K562 (cell line): ENCODE measurements around the gene DCPS. TPM values are rescaled to one million over a fixed set of nuclear protein-coding genes. Genes with fewer than 3 reads are reported as not detected.
A peak's percentile ranks its signal among the peaks of the same experiment; 100 is the strongest.

ENCODE experiments used
- ATAC-seq: fragments of 200-7000 bp; cut with Tn5 transposase; 3 replicates; pipeline ENCODE4 v1.9.1; 2020; ENCODE audit warnings: moderate library complexity
- BruUV-seq: library from RNA; stranded (reverse); fragments of 400-500 nt; replicated peaks from 2 replicates; lab custom pipeline; 2021; lab: Mats Ljungman, UMichigan
- CTCF ChIA-PET: fragments of 300-600 bp; formaldehyde crosslinking; extraction: SDS; loops from one replicate; lab custom pipeline; 2021; ENCODE audit warnings: low intra/inter-chr PET ratio; lab: Yijun Ruan, JAX
- POLR2A ChIA-PET: fragments of 300-600, 350-650 bp; sonication (Branson Sonifier 250); formaldehyde crosslinking; extraction: SDS; loops from one replicate; lab custom pipeline; 2021; ENCODE audit warnings: antibody characterized with exemption, inconsistent platforms; lab: Yijun Ruan, JAX
- DNase-seq, 4 experiments: peaks; one replicate each; pipeline versions ENCODE4 v3.0.0 to v3.0.0-alpha.2; 2011 to 2018; ENCODE audit warnings: low spot score in 3 of 4, mixed read lengths in 3 of 4; ENCODE audit errors: extremely low read depth in 1 of 4
- FAIRE-seq: peaks from 2 replicates; lab custom pipeline; 2011; peaks lifted over from hg19 to GRCh38; lab: Jason Lieb, UNC
- H2AFZ ChIP-seq: 2 replicates; pipeline ENCODE4 v1.6.0; 2011; ENCODE audit warnings: low read depth, low read length, control low read depth, inconsistent platforms
- H3K27ac ChIP-seq: fragments of 200-600 bp; 3 replicates; pipeline ENCODE4 v1.8.0; 2011; ENCODE audit warnings: low read depth, mild to moderate bottlenecking, control low read depth, inconsistent platforms, low read length, moderate library complexity, mixed read lengths; ENCODE audit errors: extremely low read depth
- H3K27me3 ChIP-seq, 2 experiments: fragments of 300-600 bp in 1 of 2; 2 replicates in 1 of 2; 3 replicates in 1 of 2; pipeline versions ENCODE4 v1.6.0 to v1.8.0; 2011; ENCODE audit warnings: inconsistent platforms in 2 of 2, low read length in 2 of 2, mild to moderate bottlenecking in 1 of 2, mixed read lengths in 1 of 2, moderate library complexity in 1 of 2; ENCODE audit not compliant: control insufficient read depth in 2 of 2, insufficient read depth in 2 of 2
- H3K36me3 ChIP-seq: fragments of 300-600 bp; 3 replicates; pipeline ENCODE4 v1.8.0; 2011; ENCODE audit warnings: mild to moderate bottlenecking, low read length, inconsistent platforms; ENCODE audit not compliant: control insufficient read depth, insufficient read depth
- H3K4me1 ChIP-seq, 2 experiments: fragments of 200-600 bp in 1 of 2; replicated peaks in 1 of 2; 2 replicates in 1 of 2; 3 replicates in 1 of 2; pipeline versions ENCODE4 v1.5.1 to v1.8.0; 2011; ENCODE audit warnings: inconsistent platforms in 2 of 2, low read length in 2 of 2, mild to moderate bottlenecking in 1 of 2, mixed read lengths in 1 of 2, moderate library complexity in 1 of 2; ENCODE audit not compliant: control insufficient read depth in 2 of 2, insufficient read depth in 2 of 2
- H3K4me2 ChIP-seq: 2 replicates; pipeline ENCODE4 v1.6.1; 2011; ENCODE audit warnings: low read length, control low read depth, inconsistent platforms, mixed read lengths; ENCODE audit not compliant: insufficient read depth
- H3K4me3 ChIP-seq: fragments of 200-600 bp; sonication (generic), shearing (Covaris generic); 2 replicates; pipeline ENCODE4 v1.5.1; 2016; ENCODE audit warnings: control low read depth, inconsistent platforms
- H3K79me2 ChIP-seq: fragments of 200-600 bp; 3 replicates; pipeline ENCODE4 v1.8.0; 2011; ENCODE audit warnings: low read length, inconsistent platforms; ENCODE audit not compliant: control insufficient read depth, insufficient read depth
- H3K9ac ChIP-seq, 2 experiments: 2 replicates each; pipeline versions ENCODE4 v1.6.0 to v1.6.1; 2011; ENCODE audit warnings: low read depth in 2 of 2, low read length in 2 of 2, control low read depth in 1 of 2, inconsistent platforms in 1 of 2, mild to moderate bottlenecking in 1 of 2, mixed read lengths in 1 of 2; ENCODE audit not compliant: insufficient read depth in 1 of 2
- H3K9me1 ChIP-seq: one replicate; pipeline ENCODE4 v1.6.0; 2011; ENCODE audit warnings: inconsistent platforms, mild to moderate bottlenecking, low read length, moderate library complexity; ENCODE audit not compliant: control insufficient read depth, insufficient read depth
- H3K9me3 ChIP-seq: replicated peaks from 2 replicates; pipeline ENCODE4 v1.5.1; 2011; ENCODE audit warnings: low read depth, low read length, inconsistent platforms; ENCODE audit not compliant: control insufficient read depth, insufficient read depth
- H4K20me1 ChIP-seq: replicated peaks from 2 replicates; pipeline ENCODE4 v1.6.1; 2011; ENCODE audit warnings: low read length, inconsistent platforms, mixed read lengths; ENCODE audit not compliant: control insufficient read depth, insufficient read depth
- DDX20 ChIP-seq: fragments of 450-650 bp; IDR thresholded peaks from 2 replicates; pipeline ENCODE4 v1.6.1; 2016; ENCODE audit warnings: missing genetic modification characterization, low read depth, mild to moderate bottlenecking, missing compliant biosample characterization, moderate library complexity
- EGR1 ChIP-seq: fragments of 450-650 bp; conservative IDR thresholded peaks from 2 replicates; pipeline ENCODE4 v1.6.1; 2017; ENCODE audit warnings: mild to moderate bottlenecking
- ESRRA ChIP-seq: fragments of 450-650 bp; IDR thresholded peaks from 2 replicates; pipeline ENCODE4 v1.6.1; 2014; ENCODE audit warnings: low read depth, mild to moderate bottlenecking, moderate library complexity, borderline replicate concordance
- GTF2A2 ChIP-seq: IDR thresholded peaks from 2 replicates; pipeline ENCODE4 v1.6.1; 2016; ENCODE audit warnings: mild to moderate bottlenecking, missing genetic modification characterization, missing compliant biosample characterization
- NCOA6 ChIP-seq: fragments of 450-650 bp; IDR thresholded peaks from 2 replicates; pipeline ENCODE4 v1.6.1; 2017; ENCODE audit warnings: mild to moderate bottlenecking
- RFX5 ChIP-seq: IDR thresholded peaks from 2 replicates; pipeline ENCODE4 v1.6.1; 2011; ENCODE audit warnings: low read depth, mild to moderate bottlenecking, improper control_type of control experiment, low read length
- STAT5B ChIP-seq: fragments of 250-450 bp; sonication (Bioruptor Pico); IDR thresholded peaks from 2 replicates; pipeline ENCODE4 v1.8.0; 2021; ENCODE audit warnings: mild to moderate bottlenecking, inconsistent platforms
- ZNF184 ChIP-seq: sonication (generic); formaldehyde crosslinking; IDR thresholded peaks from 2 replicates; pipeline ENCODE4 v1.5.0; 2020; ENCODE audit warnings: missing genetic modification reagents
- ZNF512 ChIP-seq: IDR thresholded peaks from 2 replicates; pipeline ENCODE4 v1.6.1; 2016; ENCODE audit warnings: missing genetic modification characterization, missing compliant biosample characterization
- ZNF668 ChIP-seq: fragments of 250-450 bp; sonication (Bioruptor Pico); IDR thresholded peaks from 2 replicates; pipeline ENCODE4 v1.8.0; 2022; ENCODE audit warnings: mild to moderate bottlenecking, inconsistent platforms
- WGBS: fragments of 100-300 bp; shearing (Covaris generic); methylation state at CpG from one replicate; pipeline ENCODE4 v1.1.6; 2016; ENCODE audit warnings: low coverage, mixed read lengths; ENCODE audit not compliant: insufficient coverage; ENCODE audit errors: missing lambda C conversion rate; 5-methylcytosine and 5-hydroxymethylcytosine counted together
- in situ Hi-C: fragments of 300-500 bp; cut with MboI; formaldehyde crosslinking; loops from 4 replicates; pipeline ENCODE4 v1.15.0; 2018; ENCODE audit warnings: inconsistent platforms, mixed read lengths
- intact Hi-C: fragments of 100-400 bp; cut with micrococcal nuclease; formaldehyde crosslinking; loops from 2 replicates; pipeline ENCODE4 v1.14.2; 2022
- polyA plus RNA-seq, 8 experiments: library from polyadenylated mRNA; depleted of rRNA in 4 of 8; stranded (reverse) in 5 of 8; unstranded in 3 of 8; fragments of >200 nt; fragmentation: Nextera tagmentation in 2 of 8; fragmentation: Illumina TruSeq in 1 of 8; extraction: Ambion mirVana in 2 of 8; extraction: Trizol in 1 of 8; gene quantifications; 2 replicates each; pipeline versions ENCODE4 v1.2.1 to v1.2.3, GENCODE V29; 2011 to 2014; ENCODE audit warnings: inconsistent platforms in 1 of 8, missing spikeins in 1 of 8
- total RNA-seq, 7 experiments: library from RNA; depleted of rRNA in 6 of 7; stranded (reverse); fragments of >200 nt in 6 of 7; fragmentation: Illumina TruSeq in 2 of 7; extraction: Trizol in 2 of 7; gene quantifications; 2 replicates each; pipeline versions ENCODE4 v1.2.1 to v1.2.3, GENCODE V29; 2011 to 2021; ENCODE audit warnings: low replicate concordance in 1 of 7

The DCPS gene
- total and polyA plus RNA-seq, 9 of the 15 experiments (the other 6 are each of a cell fraction or from before 2014, with no cell fraction given) = 8.7 to 38.1 (median 17.9) TPM

GRCh38 chr11:126277322-126277721 is 26.5 kb upstream of the DCPS start:
- Histone ChIP-seq H3K9me1 (no peaks in the 10 kb centered on the region), H3K4me3 (no peak overlapping the region), H3K79me2 (no peaks in the 10 kb centered on the region; the same call in 2 of the 3 replicates), H3K4me2 (no peak overlapping the region), H2AFZ (no peak overlapping the region), H4K20me1 (peaks cover 3% of the 10 kb centered on the region; the same call in 1 of the 2 replicates), H3K9ac (0 out of 4 replicates have a peak overlapping the region, but pooled peaks of 1 of the 2 experiments have one; percentile 65), H3K27me3 (no peaks in the 10 kb centered on the region), H3K27ac (no peak overlapping the region), H3K36me3 (peaks cover 55% of the 10 kb centered on the region), H3K9me3 (no peaks in the 10 kb centered on the region), H3K4me1 (peaks cover 6 to 8% of the 10 kb centered on the region in 2 experiments; a peak in 3 of 5 replicates)
- BruUV-seq = no TSS peak
- ChIA-PET CTCF (no interaction called here), POLR2A (no interaction called here)
- 93% methylated on average over 11 of the region's 11 CpGs for WGBS
- no peak for FAIRE-seq
- TF ChIP-seq STAT5B (CRISPR knock-in tag) (no peak), GTF2A2 (tag) (no peak), ESRRA (no peak), NCOA6 (no peak), ZNF668 (CRISPR knock-in tag) (no peak), RFX5 (no peak), ZNF184 (CRISPR knock-in tag) (no peak), DDX20 (tag) (no peak), ZNF512 (tag) (no peak), EGR1 (no peak)
- in situ Hi-C loops = no loop called here
- intact Hi-C loops = no loop called here
- no peak for DNase-seq
- no peak for ATAC-seq
